GM19467 (cell line): ENCODE results near the gene RHEX.
A peak's percentile ranks its signal among the peaks of the same experiment; 100 is the strongest.
"Not testable (repeated sequence)": the region's sequence is repeated elsewhere in the genome, so short reads cannot be mapped to it uniquely, and the experiment has no call there.

ENCODE experiments used
- ATAC-seq: cut with Tn5 transposase; IDR thresholded peaks from one replicate; pipeline ENCODE4 v1.9.1; 2021; ENCODE audit warnings: mild to moderate bottlenecking, moderate library complexity; ENCODE audit not compliant: unreplicated experiment

RHEX gene

GRCh38 chr1:206029484-206029883 is 23.5 kb upstream of the RHEX start:
- no peak for ATAC-seq

DNA sequence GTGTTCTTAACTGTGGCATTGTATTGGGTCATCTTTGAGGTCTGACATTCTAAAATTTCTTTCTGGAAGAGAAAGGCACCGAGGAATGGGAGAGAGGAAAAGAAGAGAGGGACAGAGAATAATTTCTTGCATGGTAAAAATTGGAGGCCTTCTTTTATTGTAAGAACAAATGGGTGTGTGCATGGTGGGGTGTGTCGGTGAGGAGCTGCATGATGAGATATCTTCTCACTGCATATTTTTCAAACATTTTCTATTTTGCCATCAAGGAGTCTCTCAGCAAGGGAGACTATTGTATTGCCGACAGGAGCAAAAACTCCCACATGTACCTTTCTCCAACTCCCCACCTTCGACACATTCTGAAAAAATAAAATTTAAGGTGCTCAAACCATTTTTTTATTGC is 22.8 kb upstream of the RHEX start:
- ATAC-seq, result no peak

DNA sequence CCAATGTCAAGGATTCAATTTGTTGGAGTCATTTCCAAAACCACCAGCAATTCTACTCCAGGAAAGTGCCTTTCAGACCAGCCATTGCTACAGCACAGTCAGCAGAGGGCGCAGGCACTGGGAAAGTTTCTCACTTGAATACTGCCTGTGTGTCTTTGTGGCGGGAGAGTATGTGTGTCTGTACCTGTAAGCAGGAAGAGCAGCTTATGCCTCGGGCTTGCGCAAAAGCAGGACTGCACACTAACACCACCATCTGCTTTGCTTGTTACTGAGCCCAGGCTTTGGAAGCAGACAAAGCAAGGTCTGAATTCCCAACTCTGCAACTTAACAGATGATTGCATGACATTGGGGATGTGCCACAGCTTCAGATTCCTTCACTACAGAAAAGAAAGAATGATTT is 22.3 kb upstream of the RHEX start:
- ATAC-seq, result peak; percentile 81

- no peak for ATAC-seq
Observed at GRCh38 chr1:206032380-206033140, 20.4 kb upstream of the RHEX start.

DNA sequence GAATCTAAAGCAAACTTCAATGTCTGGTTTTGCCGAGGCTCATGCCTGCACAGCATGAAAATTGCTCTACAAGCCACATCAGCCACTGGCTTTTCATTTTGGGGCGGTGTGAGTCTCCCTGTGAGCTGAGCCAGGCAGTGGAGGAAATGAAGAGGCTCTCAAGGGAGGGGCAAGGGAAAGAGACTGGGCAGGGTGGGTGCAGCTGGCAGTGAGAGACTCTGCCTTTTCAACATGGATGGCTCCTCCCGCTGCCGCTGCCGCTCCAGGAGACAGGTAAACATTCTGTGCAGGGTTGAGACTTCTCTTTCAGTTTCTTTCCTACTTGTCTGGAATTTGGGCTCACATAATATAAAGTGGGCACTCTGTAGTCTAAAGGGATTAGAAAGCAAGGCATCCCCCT is 17.9 kb upstream of the RHEX start:
- ATAC-seq, result no peak

GRCh38 chr1:206036663-206037455 is 16.1 kb upstream of the RHEX start:
- ATAC-seq, result no peak

DNA sequence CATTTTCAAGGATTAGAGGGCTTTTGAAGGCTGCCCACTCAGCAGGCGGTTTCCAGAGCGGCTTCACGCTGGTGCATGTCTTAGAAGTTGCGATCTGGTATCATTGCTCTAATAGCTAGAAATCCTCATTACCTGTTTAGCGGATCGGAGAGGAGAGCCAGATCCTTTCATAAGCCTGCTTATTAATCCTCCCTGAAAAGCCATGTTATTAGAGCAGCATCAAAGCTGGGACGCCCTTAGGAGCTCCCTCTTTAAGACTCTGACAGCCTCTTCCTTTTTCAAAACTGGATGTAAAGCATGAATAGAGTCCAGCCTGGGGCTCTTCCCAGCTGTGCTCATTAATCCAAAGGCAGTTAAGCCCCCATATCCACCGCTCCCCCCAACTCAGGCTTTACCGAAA is 15.4 kb upstream of the RHEX start:
- no peak for ATAC-seq

DNA sequence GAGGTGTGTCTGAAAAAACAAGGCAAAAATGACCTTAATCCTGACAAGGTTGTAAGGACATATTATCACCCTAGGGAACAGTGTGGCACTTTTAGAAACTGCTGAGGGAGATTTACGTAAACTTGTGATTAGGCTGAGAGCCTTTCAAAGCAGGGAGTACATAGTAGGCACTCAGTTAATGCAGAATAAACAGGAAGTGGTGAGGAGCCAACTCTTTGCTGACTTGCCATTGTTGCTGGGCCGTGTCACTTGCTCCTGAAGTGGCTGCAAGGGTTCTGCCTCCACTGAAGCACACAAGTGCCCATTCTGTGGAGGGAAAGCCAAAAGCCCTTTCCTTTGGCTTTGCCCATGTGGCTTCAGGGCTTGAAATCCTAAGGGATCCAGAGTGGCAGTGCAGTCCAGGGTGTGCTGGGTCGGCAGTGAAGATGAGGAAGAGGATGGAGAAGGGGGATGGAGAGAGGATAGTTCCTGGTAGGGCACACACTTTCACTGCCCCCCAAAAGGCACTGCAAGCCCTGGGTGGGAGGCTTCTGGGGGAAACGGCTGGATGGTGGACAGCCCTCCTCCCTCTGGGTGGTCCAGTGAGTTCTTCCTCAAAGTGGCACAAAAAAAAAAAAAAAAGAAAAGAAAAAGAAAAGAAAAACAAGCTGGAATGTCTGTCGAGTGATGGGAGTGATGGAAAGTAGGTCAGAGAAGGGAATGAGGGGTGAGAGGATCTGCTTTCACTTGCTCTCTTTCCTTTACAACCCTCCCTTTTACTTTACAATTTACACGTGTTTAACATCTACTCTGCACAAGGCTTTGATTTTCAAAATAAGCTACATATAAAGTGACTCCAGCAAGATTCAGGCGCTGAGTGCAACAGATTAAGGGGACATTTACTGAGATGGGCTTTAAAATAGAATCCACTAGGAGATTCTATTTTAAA is 13.7 kb upstream of the RHEX start:
- ATAC-seq, result no peak

DNA sequence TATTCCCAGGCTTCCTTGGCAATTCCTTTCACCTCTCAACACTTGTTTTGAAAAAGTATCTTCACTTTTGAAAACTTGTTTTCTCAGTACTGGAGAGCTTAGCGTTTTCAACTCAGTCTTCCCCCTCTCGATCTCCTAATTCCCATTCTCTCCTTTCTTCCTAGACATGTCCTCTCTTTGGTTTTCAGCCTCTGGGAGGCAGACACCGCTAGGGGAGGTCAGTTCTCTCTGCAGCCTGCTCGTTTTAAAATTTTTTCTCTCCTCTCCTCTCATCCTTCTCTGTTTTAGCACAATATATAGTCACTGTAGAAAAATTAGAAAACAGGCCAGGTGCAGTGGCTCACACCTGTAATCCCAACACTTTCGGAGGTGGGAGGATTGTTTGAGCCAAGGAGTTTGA is 12.6 kb upstream of the RHEX start:
- ATAC-seq, result no peak

DNA sequence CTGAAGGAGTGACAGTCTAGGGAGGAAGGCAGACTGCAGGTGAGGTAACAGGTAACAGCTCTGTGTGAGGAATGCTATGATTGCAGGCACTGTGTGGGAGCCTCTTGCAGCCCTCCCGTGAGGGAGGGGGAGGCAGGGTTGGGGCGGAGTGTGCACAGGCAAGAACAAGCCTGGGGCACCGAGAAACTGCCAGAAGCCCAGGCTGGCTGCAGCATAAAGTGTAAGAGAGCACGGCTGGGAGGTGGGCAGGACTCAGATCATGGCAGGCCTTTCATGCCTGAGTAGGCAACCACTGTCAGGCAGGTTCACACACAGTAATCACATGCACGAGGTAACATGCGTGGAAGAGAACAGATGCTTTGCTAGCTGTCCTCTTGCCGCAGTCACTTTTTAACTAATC is 11.3 kb upstream of the RHEX start:
- ATAC-seq, result no peak

DNA sequence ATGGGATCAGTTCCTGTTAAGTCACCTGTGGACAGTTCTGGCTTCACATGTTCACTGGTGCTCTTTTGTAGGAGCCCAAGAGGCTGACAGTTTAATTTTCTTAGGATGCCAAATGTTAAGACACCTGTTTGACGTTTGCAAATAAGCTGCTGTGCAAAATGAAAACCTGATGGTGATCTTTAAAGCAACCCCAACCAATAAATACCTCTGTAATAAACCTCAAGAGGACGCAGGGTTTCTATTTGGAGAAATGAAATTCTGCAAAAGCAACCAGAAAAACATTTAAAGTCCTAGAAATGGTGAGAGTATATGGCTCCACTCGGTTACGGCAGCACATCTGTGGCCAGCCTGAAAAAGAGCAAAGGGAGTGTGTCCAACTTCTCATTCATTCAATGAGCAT is 5.7 kb upstream of the RHEX start:
- no peak for ATAC-seq

DNA sequence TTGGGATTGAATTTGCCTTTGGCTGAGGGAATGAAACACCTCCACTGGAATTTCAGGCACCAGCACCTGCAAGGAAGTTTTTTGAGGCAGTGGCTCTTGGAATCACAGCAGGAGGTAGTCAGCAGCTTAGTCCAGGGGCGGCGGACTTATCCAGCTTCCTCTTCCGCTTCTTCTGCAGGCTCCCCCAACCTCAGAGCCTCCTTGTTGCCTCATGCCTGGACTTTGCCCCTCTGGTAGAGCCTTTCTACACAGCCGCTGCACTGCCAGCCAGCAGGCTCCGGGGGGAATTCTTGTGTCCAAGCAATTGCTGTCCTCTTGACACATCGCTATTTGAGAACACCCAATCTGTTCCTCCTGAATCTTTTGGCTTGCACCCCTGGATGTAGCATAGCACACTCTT is 4.4 kb upstream of the RHEX start:
- ATAC-seq, result no peak

DNA sequence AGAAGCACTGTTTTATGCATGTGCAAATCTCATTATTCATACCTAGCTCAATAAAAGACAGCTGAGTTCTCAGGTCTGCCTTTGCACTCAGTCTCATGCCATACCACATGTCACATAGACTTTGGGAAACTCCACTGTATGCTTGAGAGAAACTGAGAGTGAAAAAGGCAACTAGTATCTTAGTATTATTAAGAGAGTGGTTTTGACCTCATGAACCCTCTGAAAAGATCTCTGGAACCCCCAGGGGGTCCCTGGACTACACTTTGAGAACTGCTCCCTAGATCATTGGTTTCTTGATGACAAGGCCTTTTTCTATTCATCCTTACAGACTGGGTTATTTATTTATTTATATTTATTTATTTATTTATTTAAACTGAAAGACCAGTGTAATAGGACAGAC is 3.7 kb upstream of the RHEX start:
- peak; percentile 37 for ATAC-seq

DNA sequence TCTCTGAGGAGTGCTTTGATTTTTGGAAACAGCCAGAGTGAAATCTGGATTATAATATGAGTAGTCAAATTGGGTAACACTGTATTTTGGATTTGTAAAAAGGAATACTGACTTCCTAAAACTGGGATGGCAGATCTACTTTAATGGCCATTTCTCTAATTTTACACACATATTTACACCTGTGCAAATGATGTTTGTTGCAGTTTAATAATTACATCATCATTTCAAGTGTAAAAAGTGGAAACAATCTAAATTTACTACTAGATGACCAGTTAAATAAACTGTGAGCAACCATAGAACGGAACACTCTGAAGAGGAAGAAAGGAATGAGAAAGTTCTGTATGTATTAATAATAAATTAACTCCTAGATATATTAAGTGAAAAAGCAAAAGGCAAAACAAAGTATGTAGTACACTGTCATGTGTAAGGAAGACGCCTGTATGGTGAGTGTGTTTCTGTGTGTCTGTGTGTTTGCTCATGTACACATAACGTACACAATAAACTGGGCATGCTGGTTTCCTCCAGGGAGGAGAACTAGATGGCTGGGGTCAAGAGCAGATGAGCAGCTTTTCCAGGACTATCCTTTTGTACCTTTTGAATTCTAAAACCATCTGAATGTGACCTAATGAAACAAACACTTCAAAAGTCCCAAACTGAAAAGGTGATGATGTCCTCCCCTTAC is 2.9 kb upstream of the RHEX start:
- no peak for ATAC-seq

DNA sequence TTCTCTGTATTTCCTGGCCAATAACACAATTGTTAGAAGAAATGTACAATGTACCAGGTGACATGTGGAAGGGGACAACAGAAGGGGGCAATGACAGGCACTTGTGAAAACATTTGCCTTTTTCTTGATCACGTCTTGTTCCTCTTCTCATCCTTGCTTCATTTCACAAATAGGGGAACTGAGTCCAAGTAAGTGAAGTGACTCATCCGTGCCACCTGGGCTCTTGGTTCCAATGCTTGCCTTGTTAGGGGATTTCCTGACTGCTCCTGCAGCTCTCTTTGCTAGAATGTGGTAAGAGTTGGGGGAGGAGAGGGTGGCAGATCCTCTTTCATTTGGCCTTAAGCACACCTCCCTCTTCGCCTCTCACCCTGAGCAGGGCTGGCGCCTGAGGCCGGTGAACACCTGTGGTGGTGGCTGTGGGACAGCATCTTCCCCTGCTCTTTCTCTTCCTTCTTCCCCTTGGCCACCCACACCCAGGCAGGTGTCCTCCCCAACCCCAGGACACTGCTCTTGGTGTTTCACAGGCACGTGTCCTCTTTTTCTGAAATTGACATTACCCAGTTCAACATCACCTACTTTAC is 2.2 kb upstream of the RHEX start:
- peak; percentile 84 for ATAC-seq

DNA sequence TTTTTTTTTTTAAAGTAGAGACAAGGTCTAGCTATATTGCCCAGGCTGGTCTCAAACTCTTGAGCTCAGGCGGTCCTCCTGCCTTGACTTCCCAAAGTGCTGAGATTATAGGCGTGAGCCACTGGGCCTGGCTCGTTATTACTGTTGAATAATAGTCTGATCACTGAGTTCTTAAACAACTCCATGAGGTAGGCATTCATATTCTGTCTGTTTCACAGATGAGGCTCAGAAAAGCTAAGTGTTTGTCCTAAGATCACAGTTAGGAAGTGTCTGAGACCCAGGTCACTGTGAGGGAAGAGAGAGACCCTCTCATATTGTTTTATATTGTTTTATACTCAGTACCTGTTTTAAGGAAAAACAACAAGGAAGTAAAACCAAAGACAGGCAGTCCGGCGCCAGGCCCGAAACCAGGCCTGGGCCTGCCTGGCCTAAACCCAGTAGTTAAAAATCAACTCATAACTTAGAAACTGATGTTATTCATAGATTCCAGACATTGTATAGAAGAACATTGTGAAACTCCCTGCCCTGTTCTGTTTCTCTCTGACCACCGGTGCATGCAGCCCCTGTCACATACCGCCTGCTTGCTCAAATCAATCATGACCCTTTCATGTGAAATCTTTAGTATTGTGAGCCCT is 625 bp upstream of the RHEX start:
- not testable (repeated sequence) for ATAC-seq

DNA sequence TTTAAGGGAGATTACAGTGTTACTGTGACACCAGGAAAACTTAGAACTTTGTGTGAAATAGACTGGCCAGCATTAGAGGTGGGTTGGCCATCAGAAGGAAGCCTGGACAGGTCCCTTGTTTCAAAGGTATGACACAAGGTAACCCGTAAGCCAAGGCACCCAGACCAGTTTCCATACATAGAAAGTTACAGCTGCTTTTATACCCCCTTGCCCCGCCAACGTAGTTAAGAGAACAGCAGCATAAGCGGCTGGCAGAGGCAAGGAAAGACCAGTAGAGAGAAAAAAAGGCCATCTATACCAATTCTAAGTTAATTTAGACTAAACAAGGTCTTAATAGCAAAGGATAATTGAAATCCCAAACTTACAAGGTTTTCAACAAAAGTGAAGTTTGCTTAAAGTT is 643 bp downstream of the RHEX start:
- not testable (repeated sequence) for ATAC-seq

- ATAC-seq, result not testable (repeated sequence)
Observed at GRCh38 chr1:206055069-206055625, 2.2 kb downstream of the RHEX start.

- ATAC-seq, result not testable (repeated sequence)
Observed at GRCh38 chr1:206055639-206056323, 2.8 kb downstream of the RHEX start.
